Thoracic aorta (tissue), 2 donors: ENCODE data around the gene PLEKHA4. TPM values are rescaled to one million over a fixed set of nuclear protein-coding genes. Genes with fewer than 3 reads are reported as not detected.
"Not testable (repeated sequence)": the region's sequence is repeated elsewhere in the genome, so short reads cannot be mapped to it uniquely, and the experiment has no call there.

Experiments used
- ATAC-seq: fragments of 150-250 bp; one replicate; pipeline ENCODE4 v1.8.0; 2017; ENCODE audit warnings: low read depth; ENCODE audit not compliant: insufficient number of reproducible peaks, low FRiP score
- DNase-seq: peaks from one replicate; pipeline ENCODE4 v3.0.0-alpha.2; 2020; ENCODE audit warnings: low spot score
- H3K27ac ChIP-seq, 2 donors: fragments of 200-600 bp; sonication (generic); 1 replicate in 1 of 2; 2 replicates in 1 of 2; pipeline ENCODE4 v1.5.1; 2016; ENCODE audit warnings: mild to moderate bottlenecking in 2 of 2, moderate library complexity in 2 of 2
- H3K27me3 ChIP-seq: fragments of 200-600 bp; sonication (generic); replicated peaks from 2 replicates; pipeline ENCODE4 v1.6.0; 2016; ENCODE audit warnings: mild to moderate bottlenecking; ENCODE audit not compliant: insufficient read depth
- H3K36me3 ChIP-seq: fragments of 200-600 bp; sonication (generic); one replicate; pipeline ENCODE4 v1.5.1; 2016
- H3K4me1 ChIP-seq, 2 donors: fragments of 200-600 bp; sonication (generic); 1 replicate in 1 of 2; 2 replicates in 1 of 2; pipeline versions ENCODE4 v1.5.1 to v1.6.0; 2016; ENCODE audit warnings: low read depth in 2 of 2, mild to moderate bottlenecking in 1 of 2; ENCODE audit not compliant: control insufficient read depth in 1 of 2
- H3K4me3 ChIP-seq: fragments of 200-600 bp; sonication (generic); 2 replicates; pipeline ENCODE4 v1.5.1; 2016; ENCODE audit warnings: mild to moderate bottlenecking
- H3K9me3 ChIP-seq: fragments of 200-600 bp; sonication (generic); 2 replicates; pipeline ENCODE4 v1.5.1; 2016
- total RNA-seq, 2 donors: library from RNA; depleted of rRNA; stranded (reverse); fragments of >200 nt; gene quantifications; one replicate each; pipeline versions ENCODE4 v1.1.0 to v1.2.3, GENCODE V29; 2016
- TF ChIP-seq, protein P1 (sequence below): fragments of 200-600 bp; sonication (generic); IDR thresholded peaks from one replicate; pipeline ENCODE4 v1.5.1; 2019; ENCODE audit warnings: antibody characterized with exemption

Gene PLEKHA4
- total RNA-seq, 2 donors from 2014 or later: 45.1 to 45.2 TPM

DNA sequence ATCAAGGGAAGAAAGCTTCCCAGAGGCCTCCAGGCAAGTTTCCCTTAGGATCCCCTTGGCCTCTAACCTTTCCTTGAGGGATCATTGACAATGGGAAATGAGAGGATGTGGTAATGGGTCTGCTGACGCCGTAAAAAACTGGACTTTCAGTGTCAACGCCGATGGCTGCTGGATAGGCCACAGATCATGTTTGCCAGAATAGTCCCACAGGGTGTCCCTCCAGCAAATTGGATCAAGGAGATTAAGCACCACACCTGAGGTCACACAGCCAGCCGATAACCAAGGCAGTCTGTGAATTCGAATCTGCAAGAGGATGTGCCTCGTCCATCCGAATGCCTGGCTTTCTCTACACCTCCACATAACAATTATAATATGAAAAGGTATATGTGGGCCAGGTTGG is 75.1 kb downstream of the PLEKHA4 start:
- Histone ChIP-seq H3K9me3 (no peaks in the 10 kb centered on the region), H3K27me3 (no peaks in the 10 kb centered on the region), H3K4me3 (no peak overlapping the region), H3K4me1 (peaks cover 7 to 16% of the 10 kb centered on the region in 2 donors), H3K27ac (no peak overlapping the region), H3K36me3 (no peaks in the 10 kb centered on the region)
- ATAC-seq (no peak), DNase-seq (no peak)
- TF ChIP-seq, protein P1, sequence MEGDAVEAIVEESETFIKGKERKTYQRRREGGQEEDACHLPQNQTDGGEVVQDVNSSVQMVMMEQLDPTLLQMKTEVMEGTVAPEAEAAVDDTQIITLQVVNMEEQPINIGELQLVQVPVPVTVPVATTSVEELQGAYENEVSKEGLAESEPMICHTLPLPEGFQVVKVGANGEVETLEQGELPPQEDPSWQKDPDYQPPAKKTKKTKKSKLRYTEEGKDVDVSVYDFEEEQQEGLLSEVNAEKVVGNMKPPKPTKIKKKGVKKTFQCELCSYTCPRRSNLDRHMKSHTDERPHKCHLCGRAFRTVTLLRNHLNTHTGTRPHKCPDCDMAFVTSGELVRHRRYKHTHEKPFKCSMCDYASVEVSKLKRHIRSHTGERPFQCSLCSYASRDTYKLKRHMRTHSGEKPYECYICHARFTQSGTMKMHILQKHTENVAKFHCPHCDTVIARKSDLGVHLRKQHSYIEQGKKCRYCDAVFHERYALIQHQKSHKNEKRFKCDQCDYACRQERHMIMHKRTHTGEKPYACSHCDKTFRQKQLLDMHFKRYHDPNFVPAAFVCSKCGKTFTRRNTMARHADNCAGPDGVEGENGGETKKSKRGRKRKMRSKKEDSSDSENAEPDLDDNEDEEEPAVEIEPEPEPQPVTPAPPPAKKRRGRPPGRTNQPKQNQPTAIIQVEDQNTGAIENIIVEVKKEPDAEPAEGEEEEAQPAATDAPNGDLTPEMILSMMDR: no peak

DNA sequence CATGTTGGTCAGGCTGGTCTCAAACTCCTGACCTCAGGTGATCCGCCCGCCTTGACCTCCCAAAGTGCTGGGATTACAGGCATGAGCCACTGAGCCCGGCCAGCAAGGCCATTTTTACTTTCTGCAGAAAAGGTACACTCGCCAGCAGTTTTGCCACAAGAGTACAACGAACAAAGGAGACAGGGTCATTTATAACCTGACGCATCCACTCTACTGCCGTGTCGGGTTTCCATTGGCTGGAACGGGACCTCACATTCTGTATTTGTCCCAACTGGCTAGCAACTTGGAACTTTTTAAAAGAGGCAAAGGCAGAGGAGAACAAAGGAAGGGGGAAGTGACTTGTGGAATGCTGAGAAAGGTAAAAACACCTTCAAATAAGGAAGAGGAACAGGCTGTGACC is 81.1 kb downstream of the PLEKHA4 start:
- not testable (repeated sequence) for DNase-seq, H3K4me3 ChIP-seq, H3K4me1 ChIP-seq, ATAC-seq, H3K36me3 ChIP-seq, H3K9me3 ChIP-seq, H3K27me3 ChIP-seq, H3K27ac ChIP-seq

Other genes starting within 250 kb of the PLEKHA4 start
- gene RPL18, start 249.4 kb downstream of the PLEKHA4 start, total RNA-seq: 1,000 to 10,000 TPM; 1,120 to 1,389 TPM
- 10 to 100 TPM; 16.2 to 49.0 TPM for gene SPHK2, start 249.1 kb downstream of the PLEKHA4 start, total RNA-seq
- gene DBP, start 231.2 kb downstream of the PLEKHA4 start, total RNA-seq: 10 to 100 TPM in 1 of 2 donors, 1 to 10 TPM in 1; 3.9 to 15.0 TPM
- 1 to 10 TPM; 3.0 to 4.6 TPM for gene CA11, start 222.4 kb downstream of the PLEKHA4 start, total RNA-seq
- gene NTN5, start 195.6 kb downstream of the PLEKHA4 start, total RNA-seq: 1 to 10 TPM in 1 of 2 donors, under 1 TPM in 1; 0.54 to 2.8 TPM
- 1 to 10 TPM in 1 of 2 donors, not detected in 1; 2.3 TPM for gene FUT2, start 172.6 kb downstream of the PLEKHA4 start, total RNA-seq
- not detected for gene MAMSTR, start 148.9 kb downstream of the PLEKHA4 start, total RNA-seq
- 10 to 100 TPM; 11.6 to 12.3 TPM for gene RASIP1, start 128.0 kb downstream of the PLEKHA4 start, total RNA-seq
- not detected for gene IZUMO1, start 121.7 kb downstream of the PLEKHA4 start, total RNA-seq
- under 1 TPM; 0.27 to 0.99 TPM for gene FUT1, start 116.0 kb downstream of the PLEKHA4 start, total RNA-seq
- not detected for gene FGF21, start 113.1 kb downstream of the PLEKHA4 start, total RNA-seq
- gene BCAT2, start 57.6 kb downstream of the PLEKHA4 start, total RNA-seq: 10 to 100 TPM; 26.5 to 38.4 TPM
- 10 to 100 TPM; 10.2 to 16.8 TPM for gene HSD17B14, start 32.1 kb downstream of the PLEKHA4 start, total RNA-seq
- 100 to 1,000 TPM; 108 to 139 TPM for gene PPP1R15A, start 3.8 kb upstream of the PLEKHA4 start, total RNA-seq
- gene TULP2, start 30.1 kb upstream of the PLEKHA4 start, total RNA-seq: under 1 TPM; 0.27 to 0.78 TPM
- gene NUCB1, start 31.7 kb upstream of the PLEKHA4 start, total RNA-seq: 100 to 1,000 TPM; 415 to 671 TPM
- 1 to 10 TPM in 1 of 2 donors, not detected in 1; 3.7 TPM for gene DHDH, start 65.1 kb upstream of the PLEKHA4 start, total RNA-seq
- 100 to 1,000 TPM in 1 of 2 donors, 10 to 100 TPM in 1; 53.1 to 104 TPM for gene BAX, start 86.3 kb upstream of the PLEKHA4 start, total RNA-seq
- gene FTL, start 96.7 kb upstream of the PLEKHA4 start, total RNA-seq: 1,000 to 10,000 TPM; 3,403 to 7,108 TPM
- gene GYS1, start 124.7 kb upstream of the PLEKHA4 start, total RNA-seq: 10 to 100 TPM; 30.1 to 44.4 TPM
- 10 to 100 TPM; 51.6 to 52.3 TPM for gene RUVBL2, start 125.3 kb upstream of the PLEKHA4 start, total RNA-seq
- not detected for gene LHB, start 148.5 kb upstream of the PLEKHA4 start, total RNA-seq
- not detected for gene CGB3, start 155.7 kb upstream of the PLEKHA4 start, total RNA-seq
- gene CGB2, start 163.3 kb upstream of the PLEKHA4 start, total RNA-seq: not detected
- gene CGB1, start 168.3 kb upstream of the PLEKHA4 start, total RNA-seq: not detected
- gene CGB5, start 175.2 kb upstream of the PLEKHA4 start, total RNA-seq: not detected
- gene CGB8, start 180.5 kb upstream of the PLEKHA4 start, total RNA-seq: not detected
- gene CGB7, start 189.1 kb upstream of the PLEKHA4 start, total RNA-seq: not detected
- gene NTF4, start 196.2 kb upstream of the PLEKHA4 start, total RNA-seq: not detected
- not detected for gene KCNA7, start 204.1 kb upstream of the PLEKHA4 start, total RNA-seq
- gene SNRNP70, start 216.8 kb upstream of the PLEKHA4 start, total RNA-seq: 100 to 1,000 TPM; 339 to 438 TPM
- gene LIN7B, start 245.8 kb upstream of the PLEKHA4 start, total RNA-seq: 10 to 100 TPM in 1 of 2 donors, not detected in 1; 19.8 TPM